Measurements from ENCODE around the gene ITPKC.

GRCh38 chr19:40726279-40726678 lies 9.4 kb downstream of the ITPKC start:
- TF ChIP-seq POLR2A (IDR thresholded peaks at IDR 0.05; ENCODE audit: low read depth, low read length) = no peak
- no peak for TF ChIP-seq TAF1 (IDR thresholded peaks at IDR 0.05; ENCODE audit: borderline replicate concordance, low read depth, low read length)
- TF ChIP-seq POLR2AphosphoS5 (IDR thresholded peaks at IDR 0.05; ENCODE audit: low read depth, low read length) = no peak

Data from GM12892 (cell line).